Activated naive CD4-positive, alpha-beta T cell (primary cell): ENCODE measurements around the gene MKI67.

Experiments used
- DNase-seq, 4 experiments: peaks; one replicate each; lab custom pipeline; 2025; lab: John Stamatoyannopoulos, UW

The MKI67 gene

GRCh38 chr10:128050121-128050516 lies 76.1 kb downstream of the MKI67 start:
- DNase-seq: no peak

- DNase-seq: no peak
These were observed 76.8 kb downstream of the MKI67 start for GRCh38 chr10:128049226-128050120.

- no peak for DNase-seq
These were observed 77.4 kb downstream of the MKI67 start for GRCh38 chr10:128048819-128049210.

- DNase-seq: no peak
These were observed 78.0 kb downstream of the MKI67 start for GRCh38 chr10:128047991-128048818.

GRCh38 chr10:128047351-128047750 lies 78.9 kb downstream of the MKI67 start:
- peak; percentile 32 to 72 (median 52) for DNase-seq

- DNase-seq: no peak
These were observed 79.3 kb downstream of the MKI67 start for GRCh38 chr10:128046953-128047290.
